HG02623 (cell line): Measurements from ENCODE around the gene MTREX.

Source experiments
- ATAC-seq: cut with Tn5 transposase; IDR thresholded peaks from one replicate; pipeline ENCODE4 v1.9.1; 2021; ENCODE audit warnings: moderate library complexity; ENCODE audit not compliant: unreplicated experiment

MTREX gene

GRCh38 chr5:55383254-55383653 is 75.5 kb downstream of the MTREX start:
- no peak for ATAC-seq

DNA sequence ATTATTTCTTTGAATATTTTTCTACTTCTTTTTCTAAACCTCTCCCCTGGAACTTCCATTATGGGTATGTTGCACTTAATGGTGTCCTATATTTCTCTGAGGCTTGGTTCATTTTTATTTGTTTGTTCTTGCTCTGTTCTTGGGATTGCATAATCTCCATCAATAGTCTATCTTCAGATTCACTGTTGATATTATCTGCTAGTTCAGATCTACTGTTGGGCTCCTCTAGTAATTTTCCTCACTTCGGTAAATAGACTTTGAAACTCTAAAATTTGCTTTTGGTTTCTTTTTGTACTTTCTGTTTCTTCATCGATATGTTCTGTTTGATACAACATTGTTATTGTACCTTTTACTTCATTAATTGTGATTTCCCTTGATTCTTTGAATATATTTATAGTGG is 76.3 kb downstream of the MTREX start:
- no peak for ATAC-seq

GRCh38 chr5:55385227-55385626 is 77.4 kb downstream of the MTREX start:
- no peak for ATAC-seq

GRCh38 chr5:55385846-55386245 is 78.1 kb downstream of the MTREX start:
- ATAC-seq, result no peak

DNA sequence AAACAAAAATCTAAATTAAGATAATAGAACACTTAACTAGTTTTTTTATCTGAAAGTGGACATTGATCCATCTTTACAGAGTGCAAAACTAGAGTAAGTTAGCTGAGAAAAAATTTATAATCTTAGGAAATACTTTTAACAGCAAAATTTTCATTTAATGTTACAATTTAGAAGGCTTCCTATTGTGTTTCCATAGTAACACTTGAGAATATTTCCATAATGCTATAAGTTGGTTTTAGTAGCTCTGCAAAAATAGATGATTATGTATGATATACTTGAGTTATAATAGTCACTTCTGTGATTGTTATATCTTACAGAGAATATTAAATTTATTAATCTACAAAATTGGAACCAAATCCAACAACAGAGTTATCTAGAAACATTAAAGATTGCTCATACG is 78.6 kb downstream of the MTREX start:
- no peak for ATAC-seq

GRCh38 chr5:55387865-55388264 is 80.1 kb downstream of the MTREX start:
- no peak for ATAC-seq

DNA sequence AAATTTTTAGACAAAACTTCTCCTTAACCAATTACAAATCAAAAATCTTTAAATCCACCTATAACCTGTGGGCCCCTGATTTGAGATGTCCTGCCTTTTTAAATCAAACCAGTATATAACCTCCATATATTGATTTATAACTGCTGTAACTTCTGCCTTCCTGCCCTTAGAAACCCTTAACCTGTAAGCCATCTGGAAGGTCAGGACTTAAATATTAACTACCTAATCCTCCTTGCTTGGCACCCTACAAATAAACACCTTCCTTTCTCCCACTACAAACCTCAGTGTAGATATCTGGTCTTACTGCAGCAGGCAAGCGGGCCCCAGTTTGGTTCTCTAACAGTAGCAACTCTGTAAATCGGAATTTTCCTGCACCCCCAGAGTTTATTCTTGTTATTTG is 83.9 kb downstream of the MTREX start:
- ATAC-seq, result no peak

DNA sequence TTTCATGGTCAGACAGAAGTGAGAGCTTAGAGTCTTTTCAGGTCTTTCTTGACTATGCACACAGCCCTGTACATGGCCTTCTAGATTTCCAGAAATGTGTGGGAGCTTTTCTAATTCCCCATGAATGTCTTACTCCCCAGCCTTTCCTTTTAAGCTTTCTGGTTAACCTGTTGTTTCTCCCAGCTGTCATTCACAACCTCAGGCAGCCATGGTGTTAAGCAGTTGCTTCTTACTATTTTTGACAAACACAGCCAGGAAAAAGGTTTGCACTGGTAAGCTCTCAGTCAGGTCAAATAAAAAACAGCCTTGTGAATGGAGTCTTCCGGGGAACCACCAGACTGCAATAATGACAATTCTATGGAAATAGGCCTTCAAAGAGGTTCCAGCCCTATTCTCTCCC is 84.9 kb downstream of the MTREX start:
- no peak for ATAC-seq

DNA sequence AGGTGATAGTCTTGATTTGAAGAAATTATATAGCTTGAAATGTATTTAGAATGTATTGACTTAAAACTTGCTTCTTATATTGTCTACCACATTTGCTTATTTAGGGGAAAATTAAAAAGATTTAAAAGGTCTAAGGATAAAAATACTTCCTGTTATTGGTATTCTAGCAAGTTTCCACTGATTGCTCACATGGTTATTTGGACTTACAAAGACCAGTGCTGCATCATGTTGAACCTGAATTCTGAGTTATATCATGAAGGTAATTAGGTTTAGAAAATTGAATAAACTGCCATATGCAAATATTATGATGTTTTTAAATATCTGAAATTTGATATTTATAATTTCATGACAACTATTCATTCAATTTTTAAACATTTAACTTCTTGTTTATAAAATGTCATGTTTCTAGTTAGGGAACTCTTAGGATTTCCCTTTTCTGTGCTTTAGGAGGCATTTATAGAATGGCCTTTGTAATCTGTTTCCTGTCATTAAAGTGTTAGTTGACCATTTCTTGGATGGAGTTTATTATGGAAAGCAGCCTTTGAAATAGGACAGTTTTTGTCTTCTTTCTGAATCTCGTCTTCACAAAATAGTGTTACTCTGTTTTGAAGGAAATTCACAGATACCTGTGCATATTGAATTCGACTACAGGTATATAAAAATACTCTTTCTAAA is 85.8 kb downstream of the MTREX start:
- no peak for ATAC-seq

DNA sequence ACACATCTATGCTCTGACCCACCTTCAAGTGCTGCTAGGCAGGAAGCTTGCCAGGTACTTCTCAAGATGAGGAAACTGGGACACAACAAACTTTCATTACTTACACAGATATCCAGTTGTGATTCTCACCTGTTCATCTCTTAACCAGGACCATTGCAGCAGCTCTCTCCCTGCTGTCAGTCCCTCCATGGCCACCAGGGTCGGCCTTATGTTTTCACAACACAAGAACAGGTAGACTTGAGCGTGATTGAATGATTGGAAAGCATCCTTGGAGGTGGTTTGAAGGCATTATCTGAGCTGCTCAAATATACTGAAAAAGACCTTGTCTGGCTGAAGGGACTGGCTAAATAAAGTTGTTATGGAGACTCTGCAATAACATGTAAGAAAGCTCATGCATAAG is 94.4 kb downstream of the MTREX start:
- no peak for ATAC-seq

DNA sequence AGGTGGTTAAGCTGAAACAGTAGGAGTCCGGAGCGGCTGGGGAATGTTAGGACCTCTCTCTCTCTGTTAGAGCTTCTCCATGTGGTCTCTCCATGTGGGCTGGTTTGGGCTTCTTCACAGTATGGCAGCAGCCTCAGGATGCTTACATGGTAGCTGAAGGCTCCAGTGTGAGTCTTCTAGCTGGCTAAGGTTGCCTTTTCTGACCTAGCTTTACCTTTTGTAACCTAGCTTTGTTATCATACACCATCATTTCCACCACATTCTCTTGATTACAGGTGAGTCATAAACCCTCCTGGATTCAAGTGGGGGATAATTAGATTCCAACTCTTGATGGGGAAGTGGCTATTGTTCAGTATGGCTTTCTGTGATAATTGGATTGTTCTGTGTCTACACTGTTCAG is 98.5 kb downstream of the MTREX start:
- ATAC-seq, result no peak

- no peak for ATAC-seq
These were observed 99.4 kb downstream of the MTREX start for GRCh38 chr5:55407059-55407684.

DNA sequence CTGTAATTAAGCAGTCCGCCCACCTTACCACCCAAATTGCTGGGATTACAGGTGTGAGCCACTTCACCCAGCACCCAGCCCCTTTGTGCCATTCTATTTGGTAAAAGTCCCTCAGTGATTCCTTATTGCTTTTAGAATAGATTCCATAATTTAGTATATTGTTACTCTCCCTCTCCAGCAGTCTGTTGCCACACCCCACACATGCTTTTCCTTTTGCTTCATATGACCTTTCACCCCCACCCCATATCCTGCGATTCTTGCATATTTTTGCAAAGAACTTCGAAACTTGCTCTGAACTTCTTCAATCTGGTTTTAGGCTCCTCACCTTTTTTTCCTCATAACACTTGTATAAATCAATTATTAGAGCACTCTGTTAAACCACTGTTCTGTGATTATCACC is 100.2 kb downstream of the MTREX start:
- ATAC-seq, result no peak

- no peak for ATAC-seq
These were observed 102.0 kb downstream of the MTREX start for GRCh38 chr5:55409775-55410174.

GRCh38 chr5:55410845-55411244 is 103.1 kb downstream of the MTREX start:
- no peak for ATAC-seq

- ATAC-seq, result no peak
These were observed 104.1 kb downstream of the MTREX start for GRCh38 chr5:55411876-55412275.

DNA sequence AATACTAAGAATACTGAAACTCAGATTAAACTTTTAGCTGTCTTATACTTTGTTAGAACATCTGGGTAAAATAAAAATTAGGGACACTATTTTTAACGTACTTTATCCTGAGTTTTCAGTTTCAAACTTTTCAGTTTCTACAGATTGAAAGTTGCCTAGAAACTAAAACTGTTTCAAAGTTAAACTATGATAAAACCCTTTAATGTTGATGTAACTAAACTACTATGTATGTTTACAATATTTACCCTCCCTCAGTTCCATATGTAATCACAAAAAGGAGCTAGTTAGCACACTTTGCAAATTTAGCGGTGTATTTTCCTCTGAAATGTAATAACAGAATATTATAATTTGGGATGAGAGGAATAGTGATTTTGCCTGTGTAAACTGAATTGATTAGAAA is 105.9 kb downstream of the MTREX start:
- ATAC-seq, result no peak

- no peak for ATAC-seq
These were observed 107.3 kb downstream of the MTREX start for GRCh38 chr5:55415071-55415470.

GRCh38 chr5:55416306-55416705 is 108.5 kb downstream of the MTREX start:
- ATAC-seq, result no peak

GRCh38 chr5:55418994-55419968 is 111.5 kb downstream of the MTREX start:
- no peak for ATAC-seq

- peak; percentile 90 for ATAC-seq
These were observed 113.3 kb downstream of the MTREX start for GRCh38 chr5:55421074-55421529.

GRCh38 chr5:55426455-55426854 is 118.7 kb downstream of the MTREX start:
- no peak for ATAC-seq
